K562 (cell line): ENCODE data around the gene PCED1B.

Source experiments
- EGR1 ChIP-seq: fragments of 450-650 bp; conservative IDR thresholded peaks from 2 replicates; pipeline ENCODE4 v1.6.1; 2017; ENCODE audit warnings: mild to moderate bottlenecking
- FOXA1 ChIP-seq: fragments of 450-650 bp; IDR thresholded peaks from 2 replicates; pipeline ENCODE4 v1.6.1; 2016; ENCODE audit warnings: mild to moderate bottlenecking, borderline replicate concordance
- GABPB2 ChIP-seq: fragments of 250-450 bp; sonication (Bioruptor Pico); conservative IDR thresholded peaks from 2 replicates; pipeline ENCODE4 v1.5.1; 2021; ENCODE audit warnings: mild to moderate bottlenecking
- MTF1 ChIP-seq: fragments of 250-450 bp; sonication (Bioruptor Pico); IDR thresholded peaks from 2 replicates; pipeline ENCODE4 v1.9.0; 2021; ENCODE audit warnings: moderate library complexity, mild to moderate bottlenecking, inconsistent platforms, borderline replicate concordance
- RAD21 ChIP-seq, 2 experiments: fragments of 250-450 bp in 1 of 2; fragments of 450-650 bp in 1 of 2; sonication (Bioruptor Pico) in 1 of 2; formaldehyde crosslinking in 1 of 2; IDR thresholded peaks in 1 of 2; conservative IDR thresholded peaks in 1 of 2; 2 replicates each; pipeline versions ENCODE4 v1.4.0 to v1.8.0; 2020 to 2022; ENCODE audit warnings: mild to moderate bottlenecking in 2 of 2, moderate library complexity in 1 of 2
- ZBTB8A ChIP-seq: fragments of 450-650 bp; IDR thresholded peaks from 2 replicates; pipeline ENCODE4 v1.6.1; 2018; ENCODE audit warnings: mild to moderate bottlenecking, moderate library complexity; ENCODE audit not compliant: partially characterized antibody
- TF ChIP-seq, protein P1 (sequence below): conservative IDR thresholded peaks from 2 replicates; pipeline ENCODE4 v1.6.1; 2011; ENCODE audit warnings: low read depth, mild to moderate bottlenecking, low read length; ENCODE audit not compliant: control insufficient read depth
- TF ChIP-seq, protein P2 (sequence below), 3 experiments: IDR thresholded peaks in 2 of 3; conservative IDR thresholded peaks in 1 of 3; 2 replicates each; pipeline ENCODE4 v1.5.1; 2011 to 2012; ENCODE audit warnings: low read length in 3 of 3, mild to moderate bottlenecking in 3 of 3, control low read depth in 2 of 3, improper control_type of control experiment in 1 of 3, inconsistent platforms in 1 of 3, low read depth in 1 of 3, mixed read lengths in 1 of 3, moderate library complexity in 1 of 3; ENCODE audit not compliant: insufficient read depth in 2 of 3

GRCh38 chr12:47247418-47247817 lies 168.0 kb downstream of the PCED1B start:
- TF ChIP-seq, protein P1, sequence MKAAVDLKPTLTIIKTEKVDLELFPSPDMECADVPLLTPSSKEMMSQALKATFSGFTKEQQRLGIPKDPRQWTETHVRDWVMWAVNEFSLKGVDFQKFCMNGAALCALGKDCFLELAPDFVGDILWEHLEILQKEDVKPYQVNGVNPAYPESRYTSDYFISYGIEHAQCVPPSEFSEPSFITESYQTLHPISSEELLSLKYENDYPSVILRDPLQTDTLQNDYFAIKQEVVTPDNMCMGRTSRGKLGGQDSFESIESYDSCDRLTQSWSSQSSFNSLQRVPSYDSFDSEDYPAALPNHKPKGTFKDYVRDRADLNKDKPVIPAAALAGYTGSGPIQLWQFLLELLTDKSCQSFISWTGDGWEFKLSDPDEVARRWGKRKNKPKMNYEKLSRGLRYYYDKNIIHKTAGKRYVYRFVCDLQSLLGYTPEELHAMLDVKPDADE: no peak
- TF ChIP-seq FOXA1 (no peak), ZBTB8A (no peak), GABPB2 (CRISPR knock-in tag) (no peak), RAD21 (CRISPR knock-in tag; conservative IDR thresholded peaks at IDR 0.05 in 1 of 2, IDR thresholded peaks at IDR 0.05 in 1 of 2) (no peak), EGR1 (no peak), MTF1 (CRISPR knock-in tag) (no peak)
- TF ChIP-seq, protein P2, sequence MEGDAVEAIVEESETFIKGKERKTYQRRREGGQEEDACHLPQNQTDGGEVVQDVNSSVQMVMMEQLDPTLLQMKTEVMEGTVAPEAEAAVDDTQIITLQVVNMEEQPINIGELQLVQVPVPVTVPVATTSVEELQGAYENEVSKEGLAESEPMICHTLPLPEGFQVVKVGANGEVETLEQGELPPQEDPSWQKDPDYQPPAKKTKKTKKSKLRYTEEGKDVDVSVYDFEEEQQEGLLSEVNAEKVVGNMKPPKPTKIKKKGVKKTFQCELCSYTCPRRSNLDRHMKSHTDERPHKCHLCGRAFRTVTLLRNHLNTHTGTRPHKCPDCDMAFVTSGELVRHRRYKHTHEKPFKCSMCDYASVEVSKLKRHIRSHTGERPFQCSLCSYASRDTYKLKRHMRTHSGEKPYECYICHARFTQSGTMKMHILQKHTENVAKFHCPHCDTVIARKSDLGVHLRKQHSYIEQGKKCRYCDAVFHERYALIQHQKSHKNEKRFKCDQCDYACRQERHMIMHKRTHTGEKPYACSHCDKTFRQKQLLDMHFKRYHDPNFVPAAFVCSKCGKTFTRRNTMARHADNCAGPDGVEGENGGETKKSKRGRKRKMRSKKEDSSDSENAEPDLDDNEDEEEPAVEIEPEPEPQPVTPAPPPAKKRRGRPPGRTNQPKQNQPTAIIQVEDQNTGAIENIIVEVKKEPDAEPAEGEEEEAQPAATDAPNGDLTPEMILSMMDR (IDR thresholded peaks at IDR 0.05 in 2 of 3, conservative IDR thresholded peaks at IDR 0.05 in 1 of 3; ENCODE audit: insufficient read depth in 2 of 3, low read depth in 1 of 3, low read length in 3 of 3): no peak
